Adrenal gland (tissue), 12 donors: Measurements from ENCODE around the gene USB1. TPM values are rescaled to one million over a fixed set of nuclear protein-coding genes. Genes with fewer than 3 reads are reported as not detected.

ENCODE experiments used
- DNase-seq, 7 donors: peaks; one replicate each; pipeline ENCODE4 v3.0.0-alpha.2; 2019 to 2020
- H3K27ac ChIP-seq, 5 donors: fragments of 200-600 bp; sonication (generic) in 4 of 5; 1 replicate in 3 of 5; 2 replicates in 2 of 5; pipeline versions ENCODE4 v1.5.1 to v1.8.0; 2016 to 2020; ENCODE audit warnings: mild to moderate bottlenecking in 1 of 5
- H3K27me3 ChIP-seq: fragments of 200-600 bp; 2 replicates; pipeline ENCODE4 v1.8.0; 2021
- H3K36me3 ChIP-seq, 2 donors: fragments of 200-600 bp; replicated peaks in 1 of 2; 1 replicate in 1 of 2; 2 replicates in 1 of 2; pipeline versions ENCODE4 v1.5.1 to v1.8.0; 2018 to 2022
- H3K4me1 ChIP-seq, 2 donors: fragments of 200-600 bp; replicated peaks in 1 of 2; 1 replicate in 1 of 2; 2 replicates in 1 of 2; pipeline versions ENCODE4 v1.5.1 to v1.8.0; 2018 to 2021
- H3K4me3 ChIP-seq, 4 donors: fragments of 200-600 bp; sonication (generic) in 3 of 4; one replicate each; pipeline ENCODE4 v1.5.1; 2016 to 2018
- H3K9me3 ChIP-seq, 3 donors: fragments of 200-600 bp; sonication (generic) in 1 of 3; replicated peaks in 1 of 3; 1 replicate in 2 of 3; 2 replicates in 1 of 3; pipeline versions ENCODE4 v1.5.1 to v1.8.0; 2016 to 2021
- POLR2A ChIP-seq, 2 donors: fragments of 450-650 bp; IDR thresholded peaks; one replicate each; pipeline ENCODE4 v1.6.1; 2017; ENCODE audit warnings: antibody characterized with exemption in 2 of 2, mild to moderate bottlenecking in 2 of 2, moderate library complexity in 1 of 2
- WGBS, 4 donors: extraction: QIAGEN DNeasy Blood & Tissue Kit in 2 of 4; methylation state at CpG; one replicate each; pipeline versions ENCODE4 v1.1.5 to v1.1.7; 2013 to 2017; 5-methylcytosine and 5-hydroxymethylcytosine counted together
- intact Hi-C, 2 donors: fragments of 100-400 bp; cut with DNase I; formaldehyde crosslinking; loops; one replicate each; pipeline versions ENCODE4 v1.14.1 to v1.15.0; 2022 to 2023
- polyA plus RNA-seq, 3 donors: library from polyadenylated mRNA; stranded (reverse); fragments of 200-250 nt in 2 of 3; fragments of 350-450 nt in 1 of 3; fragmentation: Illumina TruSeq in 1 of 3; extraction: RNeasy Lipid Tissue Mini Kit (QIAGEN cat#74804) in 1 of 3; gene quantifications; one replicate each; pipeline ENCODE4 v1.2.3, GENCODE V29; 2013 to 2014
- total RNA-seq, 9 donors: library from RNA; depleted of rRNA in 4 of 9; stranded (reverse); fragments of >200 nt in 4 of 9; fragments of 120-200 nt in 1 of 9; fragmentation: NEBNext Ultra II Directional in 1 of 9; extraction: Animal tissue kit (Norgen Biotek cat#: 25700) in 1 of 9; gene quantifications; one replicate each; pipeline versions ENCODE4 v1.1.0 to v1.2.4, GENCODE V29; 2013 to 2023
- TF ChIP-seq, protein P1 (sequence below), 6 experiments: fragments of 450-650 bp in 4 of 6; fragments of 200-600 bp in 2 of 6; sonication (generic) in 1 of 6; IDR thresholded peaks; 1 replicate in 5 of 6; 2 replicates in 1 of 6; pipeline versions ENCODE4 v1.5.1 to v1.8.0; 2016 to 2021; ENCODE audit warnings: antibody characterized with exemption in 6 of 6, mild to moderate bottlenecking in 2 of 6, moderate library complexity in 1 of 6
- donor health status: healthy with polysubstance abuse.
- donor health status: Bipolar disorder and iron deficiency.
- donor health status: DM: yes; HTN: yes; CAD: no.
- donor health status: DM: no; HTN: no; CAD: no.
- donor health status: DM: no; HTN: no; CAD: no.
- donor health status: DM: yes; HTN: yes; CAD: no.

Gene USB1
- total and polyA plus RNA-seq, 12 donors: 26.9 to 273 (median 48.3) TPM

DNA sequence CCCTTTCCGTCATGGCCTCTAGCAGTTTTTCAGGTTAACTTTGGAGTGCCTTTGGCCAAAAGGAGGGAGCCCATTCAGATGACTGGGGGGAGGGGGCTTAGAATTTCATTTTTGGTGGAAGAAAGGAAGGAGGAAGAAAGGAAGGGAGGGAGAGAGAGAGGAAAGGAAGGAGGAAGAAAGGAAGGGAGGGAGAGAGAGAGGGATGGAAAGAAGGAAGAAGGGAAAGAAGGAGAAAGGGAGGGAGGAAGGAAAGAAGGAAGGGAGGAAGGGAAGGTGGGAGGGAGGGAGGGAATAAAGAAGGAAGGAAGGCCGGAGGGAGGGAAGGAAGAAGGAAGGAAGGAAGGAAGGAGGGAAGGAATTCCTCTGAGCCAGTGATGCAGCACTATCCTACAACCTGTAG, 50.1 kb downstream of the USB1 start:
- no peaks in the 10 kb centered on the region for H3K27me3 ChIP-seq
- H3K27ac ChIP-seq: no peak overlapping the region
- TF ChIP-seq POLR2A (IDR thresholded peaks at IDR 0.05): no peak
- TF ChIP-seq, protein P1, sequence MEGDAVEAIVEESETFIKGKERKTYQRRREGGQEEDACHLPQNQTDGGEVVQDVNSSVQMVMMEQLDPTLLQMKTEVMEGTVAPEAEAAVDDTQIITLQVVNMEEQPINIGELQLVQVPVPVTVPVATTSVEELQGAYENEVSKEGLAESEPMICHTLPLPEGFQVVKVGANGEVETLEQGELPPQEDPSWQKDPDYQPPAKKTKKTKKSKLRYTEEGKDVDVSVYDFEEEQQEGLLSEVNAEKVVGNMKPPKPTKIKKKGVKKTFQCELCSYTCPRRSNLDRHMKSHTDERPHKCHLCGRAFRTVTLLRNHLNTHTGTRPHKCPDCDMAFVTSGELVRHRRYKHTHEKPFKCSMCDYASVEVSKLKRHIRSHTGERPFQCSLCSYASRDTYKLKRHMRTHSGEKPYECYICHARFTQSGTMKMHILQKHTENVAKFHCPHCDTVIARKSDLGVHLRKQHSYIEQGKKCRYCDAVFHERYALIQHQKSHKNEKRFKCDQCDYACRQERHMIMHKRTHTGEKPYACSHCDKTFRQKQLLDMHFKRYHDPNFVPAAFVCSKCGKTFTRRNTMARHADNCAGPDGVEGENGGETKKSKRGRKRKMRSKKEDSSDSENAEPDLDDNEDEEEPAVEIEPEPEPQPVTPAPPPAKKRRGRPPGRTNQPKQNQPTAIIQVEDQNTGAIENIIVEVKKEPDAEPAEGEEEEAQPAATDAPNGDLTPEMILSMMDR (IDR thresholded peaks at IDR 0.05): no peak
- intact Hi-C loops: no loop called here
- H3K9me3 ChIP-seq: no peaks in the 10 kb centered on the region
- H3K36me3 ChIP-seq: no peaks in the 10 kb centered on the region
- no peak overlapping the region for H3K4me3 ChIP-seq
- H3K4me1 ChIP-seq: no peaks in the 10 kb centered on the region
- no peak for DNase-seq
- 72 to 93% (median 82%) methylated on average over 2 of the region's 2 CpGs for WGBS, 4 donors

DNA sequence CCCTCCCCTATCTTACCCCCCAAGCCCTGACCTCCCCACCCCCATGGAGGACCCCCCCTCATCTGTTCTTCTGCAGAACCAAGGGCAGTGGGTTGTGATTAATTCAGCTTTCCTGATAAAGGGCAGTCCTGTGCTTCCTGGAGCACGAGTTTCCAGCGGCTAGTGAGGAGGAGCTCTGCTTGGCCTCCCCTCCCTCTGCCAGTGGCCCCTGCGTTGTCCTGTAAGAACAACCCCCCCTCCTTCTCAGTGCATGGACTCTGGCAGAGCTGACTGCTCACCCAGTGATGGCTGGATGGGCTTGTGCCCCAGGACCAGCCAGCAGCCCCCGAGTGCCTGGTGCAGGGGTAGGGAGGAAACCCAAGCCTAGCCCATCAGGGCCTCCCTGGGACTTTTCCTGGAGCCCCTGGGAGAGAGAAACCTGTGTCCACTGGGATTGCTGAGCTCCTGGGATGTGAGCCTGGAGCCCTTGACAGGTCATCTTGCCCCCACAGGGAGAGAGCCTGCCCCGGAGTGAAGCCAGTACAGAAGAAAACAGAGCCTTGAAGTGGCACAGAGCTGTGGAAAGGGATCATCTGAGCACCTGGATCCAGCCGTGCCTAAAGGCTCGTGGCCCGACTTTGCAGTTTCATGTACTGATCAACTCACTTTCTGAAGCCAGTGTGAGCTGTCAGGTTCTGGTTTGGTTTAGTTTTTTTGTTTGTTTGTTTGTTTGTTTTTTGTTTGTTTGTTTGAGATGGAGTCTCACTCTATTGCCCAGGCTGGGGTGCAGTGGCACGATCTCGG, 50.8 kb downstream of the USB1 start:
- intact Hi-C loops: no loop called here
- WGBS, 4 donors: 66 to 92% (median 70%) methylated on average over 7 to 10 of the region's 10 CpGs
- no peak for TF ChIP-seq POLR2A (IDR thresholded peaks at IDR 0.05)
- TF ChIP-seq, protein P1 (IDR thresholded peaks at IDR 0.05): no peak
- H3K4me1 ChIP-seq: no peaks in the 10 kb centered on the region
- no peaks in the 10 kb centered on the region for H3K27me3 ChIP-seq
- no peaks in the 10 kb centered on the region for H3K9me3 ChIP-seq
- DNase-seq: no peak
- H3K27ac ChIP-seq: no peak overlapping the region
- H3K36me3 ChIP-seq: no peaks in the 10 kb centered on the region
- H3K4me3 ChIP-seq: no peak overlapping the region

DNA sequence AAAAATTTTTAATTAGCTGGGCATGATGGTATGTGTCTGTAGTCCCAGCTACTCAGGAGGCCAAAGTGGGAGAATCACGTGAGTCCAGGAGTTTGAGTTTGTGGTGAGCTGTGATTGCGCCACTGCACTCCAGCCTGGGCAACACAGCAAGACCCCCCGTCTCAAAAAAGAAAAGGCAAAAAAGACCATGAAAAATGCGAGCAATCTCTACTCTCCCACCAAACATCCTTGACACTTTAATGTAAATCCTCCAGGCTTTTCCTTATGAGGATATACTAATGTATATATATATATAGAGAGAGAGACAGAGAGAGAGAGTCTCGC, 52.4 kb downstream of the USB1 start:
- Histone ChIP-seq H3K27me3 (no peaks in the 10 kb centered on the region), H3K9me3 (no peaks in the 10 kb centered on the region), H3K36me3 (no peaks in the 10 kb centered on the region), H3K4me3 (no peak overlapping the region), H3K27ac (no peak overlapping the region), H3K4me1 (no peaks in the 10 kb centered on the region)
- DNase-seq: no peak
- no peak for TF ChIP-seq POLR2A (IDR thresholded peaks at IDR 0.05)
- TF ChIP-seq, protein P1 (IDR thresholded peaks at IDR 0.05): no peak
- intact Hi-C loops: no loop called here
- 75 to 90% (median 83%) methylated on average over 5 of the region's 5 CpGs for WGBS, 4 donors

DNA sequence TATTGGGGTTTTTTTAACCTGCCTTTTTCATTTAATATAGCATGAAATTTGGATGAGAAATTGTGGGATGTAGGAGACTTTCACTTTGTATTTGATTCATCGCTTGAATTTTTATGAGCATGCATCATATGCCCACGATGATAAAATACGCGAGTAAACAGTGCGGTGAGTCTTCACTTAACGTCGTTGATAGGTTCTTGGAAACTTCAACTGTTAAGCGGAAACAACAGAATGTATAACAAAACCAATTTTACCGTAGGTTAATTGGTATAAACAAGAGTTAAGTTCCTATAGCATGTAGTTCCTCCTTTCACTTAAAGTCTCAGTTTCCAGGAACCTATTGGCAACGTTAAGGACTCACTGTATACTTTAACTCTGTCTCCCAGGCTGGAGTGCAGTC, 53.1 kb downstream of the USB1 start:
- H3K4me3 ChIP-seq: no peak overlapping the region
- no peaks in the 10 kb centered on the region for H3K4me1 ChIP-seq
- no peaks in the 10 kb centered on the region for H3K36me3 ChIP-seq
- TF ChIP-seq, protein P1 (IDR thresholded peaks at IDR 0.05): no peak
- WGBS, 4 donors: 72 to 86% (median 81%) methylated on average over 10 of the region's 10 CpGs
- H3K9me3 ChIP-seq: no peaks in the 10 kb centered on the region
- intact Hi-C loops: no loop called here
- no peak for DNase-seq
- H3K27me3 ChIP-seq: no peaks in the 10 kb centered on the region
- no peak overlapping the region for H3K27ac ChIP-seq
